AG04450 (cell line): ENCODE results near the gene PDXP. TPM values are rescaled to one million over a fixed set of nuclear protein-coding genes. Genes with fewer than 3 reads are reported as not detected.

Experiments used
- CTCF ChIA-PET: fragments of 300-600, 350-600 bp; formaldehyde crosslinking; extraction: SDS; loops from one replicate; lab custom pipeline; 2022; ENCODE audit warnings: antibody characterized with exemption, inconsistent platforms; lab: Charles Lee
- POLR2A ChIA-PET: fragments of 350-600 bp; formaldehyde crosslinking; extraction: SDS; loops from one replicate; lab custom pipeline; 2021; ENCODE audit warnings: antibody characterized with exemption, inconsistent platforms; lab: Yijun Ruan, JAX
- DNase-seq: peaks from one replicate; pipeline ENCODE4 v3.0.0-alpha.2; 2011; ENCODE audit warnings: low read depth, low spot score
- H3K27ac ChIP-seq: one replicate; pipeline ENCODE4 v1.5.1; 2012; ENCODE audit warnings: low read depth, low read length, control low read depth
- H3K27me3 ChIP-seq: one replicate; pipeline ENCODE4 v1.6.0; 2012; ENCODE audit warnings: low read length; ENCODE audit not compliant: control insufficient read depth, insufficient read depth
- H3K4me3 ChIP-seq: 2 replicates; pipeline ENCODE4 v1.5.1; 2011; ENCODE audit warnings: mild to moderate bottlenecking, low read depth, low read length, control low read depth
- H3K9me3 ChIP-seq: 2 replicates; pipeline ENCODE4 v1.5.1; 2012; ENCODE audit warnings: low read length; ENCODE audit not compliant: control insufficient read depth, insufficient read depth
- polyA plus RNA-seq: library from polyadenylated mRNA; depleted of rRNA; stranded (reverse); fragments of >200 nt; gene quantifications from 2 replicates; pipeline ENCODE4 v1.2.3, GENCODE V29; 2011
- TF ChIP-seq, protein P1 (sequence below): IDR thresholded peaks from 2 replicates; pipeline ENCODE4 v1.5.1; 2011; ENCODE audit warnings: low read depth, low read length, control low read depth, inconsistent platforms

PDXP gene
- polyA plus RNA-seq, 1 experiment, result 11.7 TPM

GRCh38 chr22:37627121-37627520, 31.4 kb upstream of the PDXP start:
- TF ChIP-seq, protein P1, sequence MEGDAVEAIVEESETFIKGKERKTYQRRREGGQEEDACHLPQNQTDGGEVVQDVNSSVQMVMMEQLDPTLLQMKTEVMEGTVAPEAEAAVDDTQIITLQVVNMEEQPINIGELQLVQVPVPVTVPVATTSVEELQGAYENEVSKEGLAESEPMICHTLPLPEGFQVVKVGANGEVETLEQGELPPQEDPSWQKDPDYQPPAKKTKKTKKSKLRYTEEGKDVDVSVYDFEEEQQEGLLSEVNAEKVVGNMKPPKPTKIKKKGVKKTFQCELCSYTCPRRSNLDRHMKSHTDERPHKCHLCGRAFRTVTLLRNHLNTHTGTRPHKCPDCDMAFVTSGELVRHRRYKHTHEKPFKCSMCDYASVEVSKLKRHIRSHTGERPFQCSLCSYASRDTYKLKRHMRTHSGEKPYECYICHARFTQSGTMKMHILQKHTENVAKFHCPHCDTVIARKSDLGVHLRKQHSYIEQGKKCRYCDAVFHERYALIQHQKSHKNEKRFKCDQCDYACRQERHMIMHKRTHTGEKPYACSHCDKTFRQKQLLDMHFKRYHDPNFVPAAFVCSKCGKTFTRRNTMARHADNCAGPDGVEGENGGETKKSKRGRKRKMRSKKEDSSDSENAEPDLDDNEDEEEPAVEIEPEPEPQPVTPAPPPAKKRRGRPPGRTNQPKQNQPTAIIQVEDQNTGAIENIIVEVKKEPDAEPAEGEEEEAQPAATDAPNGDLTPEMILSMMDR, result no peak
- CTCF ChIA-PET, result interaction anchor here (0.7 to 2.6 kb wide), 3 partner anchors 14 to 21 kb away, joined by 3 to 10 read pairs (median 3); no protein-coding TSS in a partner anchor
- H3K27ac ChIP-seq, result no peak overlapping the region
- DNase-seq, result no peak
- H3K4me3 ChIP-seq, result no peak overlapping the region
- no peaks in the 10 kb centered on the region; the same call in 1 of the 2 replicates for H3K9me3 ChIP-seq
- H3K27me3 ChIP-seq, result no peaks in the 10 kb centered on the region
- POLR2A ChIA-PET, result interaction anchor here (0.5 to 0.6 kb wide), 2 partner anchors 59 to 165 kb away, joined by 4 to 6 read pairs; partner anchors contain the start of gene NOL12

- Histone ChIP-seq H3K27me3 (no peaks in the 10 kb centered on the region), H3K4me3 (no peak overlapping the region), H3K27ac (no peak overlapping the region), H3K9me3 (no peaks in the 10 kb centered on the region; the same call in 1 of the 2 replicates)
- POLR2A ChIA-PET, result interaction anchor here (0.5 kb wide), 1 partner anchor 164 kb away, joined by 6 read pairs; no protein-coding TSS in a partner anchor
- CTCF ChIA-PET, result interaction anchor here (0.7 to 2.6 kb wide), 4 partner anchors 14 to 21 kb away, joined by 3 to 10 read pairs (median 3); no protein-coding TSS in a partner anchor
- TF ChIP-seq, protein P1, result no peak
- DNase-seq, result no peak
These were observed 31.0 kb upstream of the PDXP start for GRCh38 chr22:37627545-37627944.

- H3K9me3 ChIP-seq, result no peaks in the 10 kb centered on the region
- POLR2A ChIA-PET, result no interaction called here
These were observed 29.7 kb upstream of the PDXP start for GRCh38 chr22:37628830-37629229.

GRCh38 chr22:37629928-37630327, 28.6 kb upstream of the PDXP start:
- TF ChIP-seq, protein P1, result no peak
- ChIA-PET CTCF (no interaction called here), POLR2A (no interaction called here)
- Histone ChIP-seq H3K27ac (no peak overlapping the region), H3K27me3 (no peaks in the 10 kb centered on the region), H3K9me3 (no peaks in the 10 kb centered on the region), H3K4me3 (no peak overlapping the region)
- DNase-seq, result no peak

More at GRCh38 chr22:37628830-37629229, 29.7 kb upstream of the PDXP start:
- Histone ChIP-seq H3K4me3 (no peak overlapping the region), H3K27me3 (no peaks in the 10 kb centered on the region), H3K27ac (no peak overlapping the region)
- no peak for DNase-seq
- TF ChIP-seq, protein P1, result no peak
- CTCF ChIA-PET, result no interaction called here

GRCh38 chr22:37630839-37631435, 27.6 kb upstream of the PDXP start:
- no peak overlapping the region for H3K4me3 ChIP-seq
- no peak for DNase-seq
- POLR2A ChIA-PET, result interaction anchor here (0.6 to 1.5 kb wide), 2 partner anchors 10 to 81 kb away, joined by 3 read pairs; no protein-coding TSS in a partner anchor

More at GRCh38 chr22:37630839-37631435, 27.6 kb upstream of the PDXP start:
- H3K27me3 ChIP-seq, result no peaks in the 10 kb centered on the region
- no peaks in the 10 kb centered on the region for H3K9me3 ChIP-seq
- no peak overlapping the region for H3K27ac ChIP-seq
- TF ChIP-seq, protein P1, result no peak
- CTCF ChIA-PET, result interaction anchor here (0.6 to 4.8 kb wide), 3 partner anchors 13 to 219 kb away, joined by 3 to 57 read pairs (median 4); no protein-coding TSS in a partner anchor
